Smooth muscle cell (in vitro differentiated cells): ENCODE measurements around the gene BRCC3. TPM values are rescaled to one million over a fixed set of nuclear protein-coding genes. Genes with fewer than 3 reads are reported as not detected.
A peak's percentile ranks its signal among the peaks of the same experiment; 100 is the strongest.

Experiments
- DNase-seq: peaks from one replicate; lab custom pipeline; 2025; ENCODE audit not compliant: unreplicated experiment; lab: John Stamatoyannopoulos, UW
- H2AFZ ChIP-seq: fragments of 200-600 bp; sonication (generic); 2 replicates; pipeline ENCODE4 v1.6.0; 2016; ENCODE audit warnings: antibody characterized with exemption, low read depth, mild to moderate bottlenecking
- H3F3A ChIP-seq: fragments of 200-600 bp; sonication (generic); 2 replicates; pipeline ENCODE4 v1.6.0; 2017; ENCODE audit warnings: antibody characterized with exemption, low read depth
- H3K27ac ChIP-seq: fragments of 200-600 bp; sonication (generic); 2 replicates; pipeline ENCODE4 v1.5.1; 2016; ENCODE audit warnings: low read depth, mild to moderate bottlenecking
- H3K27me3 ChIP-seq: fragments of 200-600 bp; sonication (generic); 2 replicates; pipeline ENCODE4 v1.6.1; 2016; ENCODE audit warnings: low read depth, mild to moderate bottlenecking
- H3K36me3 ChIP-seq: fragments of 200-600 bp; sonication (generic); 2 replicates; pipeline ENCODE4 v1.5.1; 2016; ENCODE audit warnings: low read depth
- H3K4me1 ChIP-seq: fragments of 200-600 bp; sonication (generic); 2 replicates; pipeline ENCODE4 v1.5.1; 2016; ENCODE audit warnings: low read depth
- H3K4me2 ChIP-seq: fragments of 200-600 bp; sonication (generic); 2 replicates; pipeline ENCODE4 v1.6.0; 2016; ENCODE audit warnings: mild to moderate bottlenecking
- H3K4me3 ChIP-seq: fragments of 200-600 bp; sonication (generic); 2 replicates; pipeline ENCODE4 v1.5.1; 2016; ENCODE audit warnings: mild to moderate bottlenecking
- H3K79me2 ChIP-seq: fragments of 200-600 bp; sonication (generic); 2 replicates; pipeline ENCODE4 v1.6.0; 2016; ENCODE audit warnings: low read depth, mild to moderate bottlenecking
- H3K9ac ChIP-seq: fragments of 200-600 bp; sonication (generic); 2 replicates; pipeline ENCODE4 v1.6.0; 2016; ENCODE audit warnings: low read depth
- H3K9me3 ChIP-seq: fragments of 200-600 bp; sonication (generic); replicated peaks from 2 replicates; pipeline ENCODE4 v1.5.1; 2016; ENCODE audit warnings: low read depth
- H4K20me1 ChIP-seq: fragments of 200-600 bp; sonication (generic); 2 replicates; pipeline ENCODE4 v1.6.0; 2016; ENCODE audit warnings: low read depth
- CTCF ChIP-seq: fragments of 200-600 bp; sonication (generic); IDR thresholded peaks from 2 replicates; pipeline ENCODE4 v1.5.1; 2017; ENCODE audit warnings: borderline replicate concordance, mild to moderate bottlenecking, antibody characterized with exemption; ENCODE audit not compliant: insufficient read depth, poor library complexity, severe bottlenecking
- WGBS: methylation state at CpG from one replicate; pipeline ENCODE4 v1.1.7; 2016; ENCODE audit warnings: low lambda C conversion rate; 5-methylcytosine and 5-hydroxymethylcytosine counted together
- polyA plus RNA-seq: library from polyadenylated mRNA; unstranded; fragments of >200 nt; fragmentation: Nextera tagmentation; extraction: Ambion mirVana; gene quantifications from 2 replicates; pipeline ENCODE4 v1.2.1, GENCODE V29; 2016
- total RNA-seq: library from RNA; depleted of rRNA; stranded (reverse); fragments of >200 nt; gene quantifications from 2 replicates; pipeline ENCODE4 v1.2.3, GENCODE V29; 2014

BRCC3 gene
- 9.6 and 10.6 TPM in 2 replicates for total RNA-seq
- polyA plus RNA-seq: 13.4 and 14.4 TPM in 2 replicates

GRCh38 chrX:155070975-155071693 is at the start of gene BRCC3, which contains the start of the genes CMC4 and MTCP1:
Gene BRCC3 (plus strand): TSS chrX:155071508. CDS start chrX:155071528, 20 bp downstream.
Gene CMC4 (minus strand): TSS chrX:155071136. CDS start chrX:155064023, 7,113 bp downstream.
Gene MTCP1 (minus strand): TSS chrX:155071136. CDS start chrX:155066010, 5,126 bp downstream.
- Histone ChIP-seq H3K9ac (peak within 1 kb of the TSS; percentile 81), H3K4me1 (no peaks in the 10 kb centered on the region), H3K27ac (peak within 1 kb of the TSS; percentile 81), H3K36me3 (no peaks in the 10 kb centered on the region), H3F3A (no peaks in the 10 kb centered on the region), H3K9me3 (no peaks in the 10 kb centered on the region), H3K4me3 (peak within 1 kb of the TSS; percentile 68), H3K27me3 (no peaks in the 10 kb centered on the region), H4K20me1 (no peaks in the 10 kb centered on the region), H3K79me2 (peaks cover 10% of the 10 kb centered on the region), H2AFZ (peak within 1 kb of the TSS; percentile 78), H3K4me2 (peak within 1 kb of the TSS; percentile 86)
- TF ChIP-seq CTCF: no peak
- DNase-seq: peak; percentile 37
- WGBS: 30% methylated on average over 28 of the region's 81 CpGs

GRCh38 chrX:155022585-155022984 is 48.7 kb upstream of the BRCC3 start, which contains the start of gene F8:
Gene F8 (minus strand): TSS chrX:155022723. CDS start chrX:155022552, 171 bp downstream.
- Histone ChIP-seq H4K20me1 (no peaks in the 10 kb centered on the region), H3K4me3 (no peak within 1 kb of the TSS), H3K4me2 (no peak within 1 kb of the TSS), H3F3A (peaks cover 3% of the 10 kb centered on the region), H3K27ac (no peak within 1 kb of the TSS), H3K79me2 (no peaks in the 10 kb centered on the region), H3K27me3 (no peaks in the 10 kb centered on the region), H3K9ac (no peak within 1 kb of the TSS), H3K36me3 (no peaks in the 10 kb centered on the region), H2AFZ (no peak within 1 kb of the TSS), H3K4me1 (no peaks in the 10 kb centered on the region), H3K9me3 (no peaks in the 10 kb centered on the region)
- 28% methylated on average over 1 of the region's 1 CpG for WGBS
- TF ChIP-seq CTCF: no peak
- DNase-seq: no peak

- Histone ChIP-seq H3K9ac (no peak overlapping the region), H3K4me1 (no peaks in the 10 kb centered on the region), H3F3A (peaks cover 3% of the 10 kb centered on the region), H3K4me3 (no peak overlapping the region), H2AFZ (no peak overlapping the region), H3K79me2 (no peaks in the 10 kb centered on the region), H4K20me1 (no peaks in the 10 kb centered on the region), H3K36me3 (no peaks in the 10 kb centered on the region), H3K27me3 (no peaks in the 10 kb centered on the region), H3K27ac (no peak overlapping the region), H3K9me3 (no peaks in the 10 kb centered on the region), H3K4me2 (no peak overlapping the region)
- no peak for DNase-seq
- 77% methylated on average over 6 of the region's 6 CpGs for WGBS
- no peak for TF ChIP-seq CTCF
These were observed 47.1 kb upstream of the BRCC3 start for GRCh38 chrX:155023907-155024833.
